Cortex of kidney (tissue), 1 donor: ENCODE results near the gene PCK1.

ENCODE experiments used
- DNase-seq: peaks from one replicate; lab custom pipeline; 2025; lab: John Stamatoyannopoulos, UW

The PCK1 gene

GRCh38 chr20:57561356-57562279, 708 bp downstream of the PCK1 start:
- no peak for DNase-seq

DNA sequence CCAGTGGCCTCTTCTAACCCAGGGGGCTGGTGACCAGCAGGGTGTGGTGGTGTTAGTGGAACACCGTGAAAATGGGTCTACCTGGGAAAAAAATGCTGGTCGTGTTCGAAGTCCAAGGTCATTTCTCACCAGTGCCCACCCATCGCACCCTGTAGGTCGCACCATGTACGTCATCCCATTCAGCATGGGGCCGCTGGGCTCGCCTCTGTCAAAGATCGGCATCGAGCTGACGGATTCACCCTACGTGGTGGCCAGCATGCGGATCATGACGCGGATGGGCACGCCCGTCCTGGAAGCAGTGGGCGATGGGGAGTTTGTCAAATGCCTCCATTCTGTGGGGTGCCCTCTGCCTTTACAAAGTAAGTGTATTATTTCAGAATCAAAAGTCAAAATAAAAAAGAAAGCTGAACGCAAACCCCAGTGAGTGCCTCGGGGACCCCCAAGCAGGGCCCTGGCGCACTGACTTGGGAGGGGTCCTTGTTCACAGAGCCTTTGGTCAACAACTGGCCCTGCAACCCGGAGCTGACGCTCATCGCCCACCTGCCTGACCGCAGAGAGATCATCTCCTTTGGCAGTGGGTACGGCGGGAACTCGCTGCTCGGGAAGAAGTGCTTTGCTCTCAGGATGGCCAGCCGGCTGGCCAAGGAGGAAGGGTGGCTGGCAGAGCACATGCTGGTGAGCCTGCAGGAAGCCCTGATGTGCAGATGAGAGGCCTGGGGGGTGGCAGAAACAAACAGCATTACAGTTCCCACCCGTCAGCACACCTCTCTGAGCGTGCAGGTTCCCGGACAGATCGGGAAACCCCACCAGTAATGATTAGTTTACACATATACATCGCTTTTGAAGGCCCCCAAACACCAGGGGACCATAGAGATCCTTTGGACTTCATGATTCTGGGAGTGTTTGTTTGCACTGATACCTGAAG, 1.9 kb downstream of the PCK1 start:
- DNase-seq, result no peak

- no peak for DNase-seq
Observed at GRCh38 chr20:57563522-57563921, 2.6 kb downstream of the PCK1 start.

DNA sequence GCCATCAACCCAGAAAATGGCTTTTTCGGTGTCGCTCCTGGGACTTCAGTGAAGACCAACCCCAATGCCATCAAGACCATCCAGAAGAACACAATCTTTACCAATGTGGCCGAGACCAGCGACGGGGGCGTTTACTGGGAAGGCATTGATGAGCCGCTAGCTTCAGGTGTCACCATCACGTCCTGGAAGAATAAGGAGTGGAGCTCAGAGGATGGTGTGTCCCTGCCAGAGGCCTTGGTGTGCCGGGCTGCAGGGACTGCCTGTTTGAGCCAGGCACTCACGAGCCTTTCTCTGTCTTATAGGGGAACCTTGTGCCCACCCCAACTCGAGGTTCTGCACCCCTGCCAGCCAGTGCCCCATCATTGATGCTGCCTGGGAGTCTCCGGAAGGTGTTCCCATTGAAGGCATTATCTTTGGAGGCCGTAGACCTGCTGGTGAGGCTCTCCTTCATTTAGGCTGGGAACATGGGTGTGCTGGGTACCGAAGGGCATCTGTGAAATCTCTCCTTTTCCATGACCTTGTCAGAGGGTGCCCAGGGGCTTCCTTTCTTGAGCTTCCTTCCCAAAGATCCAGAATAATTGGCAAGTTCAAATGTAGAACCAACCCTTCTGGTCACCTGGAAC, 3.4 kb downstream of the PCK1 start:
- DNase-seq, result no peak

DNA sequence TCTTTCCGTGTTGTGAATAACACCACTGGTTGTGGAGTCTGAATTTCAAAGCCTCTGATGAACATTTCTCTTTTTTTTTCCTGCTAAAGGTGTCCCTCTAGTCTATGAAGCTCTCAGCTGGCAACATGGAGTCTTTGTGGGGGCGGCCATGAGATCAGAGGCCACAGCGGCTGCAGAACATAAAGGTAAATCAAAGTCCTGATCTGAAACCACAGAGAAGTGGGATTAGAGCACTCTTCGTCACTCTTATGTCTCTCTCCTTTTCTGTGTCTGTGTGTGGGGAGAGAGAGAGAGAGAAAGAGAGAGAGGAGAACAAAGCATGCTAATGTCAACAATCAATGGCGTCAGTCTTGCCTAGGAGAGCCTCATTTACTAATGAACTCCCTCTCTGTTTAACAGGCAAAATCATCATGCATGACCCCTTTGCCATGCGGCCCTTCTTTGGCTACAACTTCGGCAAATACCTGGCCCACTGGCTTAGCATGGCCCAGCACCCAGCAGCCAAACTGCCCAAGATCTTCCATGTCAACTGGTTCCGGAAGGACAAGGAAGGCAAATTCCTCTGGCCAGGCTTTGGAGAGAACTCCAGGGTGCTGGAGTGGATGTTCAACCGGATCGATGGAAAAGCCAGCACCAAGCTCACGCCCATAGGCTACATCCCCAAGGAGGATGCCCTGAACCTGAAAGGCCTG, 4.2 kb downstream of the PCK1 start:
- no peak for DNase-seq

DNA sequence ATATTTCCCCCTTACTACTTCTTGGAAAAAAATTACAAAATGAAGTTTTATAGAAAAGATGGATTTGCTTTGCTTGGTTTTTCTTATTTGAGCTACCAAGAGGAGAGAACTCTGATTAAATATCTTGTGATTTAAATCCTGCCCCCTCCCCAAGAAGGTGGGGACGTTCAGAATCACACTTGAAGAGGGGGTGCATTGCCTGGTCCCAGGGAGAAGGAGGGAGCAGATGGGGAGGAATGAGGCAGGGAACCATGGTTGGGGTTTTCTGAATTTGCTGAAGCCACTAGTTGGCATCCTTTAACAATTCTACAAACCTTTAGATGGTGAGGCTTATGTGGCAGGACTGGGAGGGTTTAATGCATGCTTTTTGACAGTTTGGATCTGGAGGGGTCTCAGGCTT, 5.5 kb downstream of the PCK1 start:
- DNase-seq, result no peak

GRCh38 chr20:57566803-57567459, 6.0 kb downstream of the PCK1 start:
- no peak for DNase-seq

DNA sequence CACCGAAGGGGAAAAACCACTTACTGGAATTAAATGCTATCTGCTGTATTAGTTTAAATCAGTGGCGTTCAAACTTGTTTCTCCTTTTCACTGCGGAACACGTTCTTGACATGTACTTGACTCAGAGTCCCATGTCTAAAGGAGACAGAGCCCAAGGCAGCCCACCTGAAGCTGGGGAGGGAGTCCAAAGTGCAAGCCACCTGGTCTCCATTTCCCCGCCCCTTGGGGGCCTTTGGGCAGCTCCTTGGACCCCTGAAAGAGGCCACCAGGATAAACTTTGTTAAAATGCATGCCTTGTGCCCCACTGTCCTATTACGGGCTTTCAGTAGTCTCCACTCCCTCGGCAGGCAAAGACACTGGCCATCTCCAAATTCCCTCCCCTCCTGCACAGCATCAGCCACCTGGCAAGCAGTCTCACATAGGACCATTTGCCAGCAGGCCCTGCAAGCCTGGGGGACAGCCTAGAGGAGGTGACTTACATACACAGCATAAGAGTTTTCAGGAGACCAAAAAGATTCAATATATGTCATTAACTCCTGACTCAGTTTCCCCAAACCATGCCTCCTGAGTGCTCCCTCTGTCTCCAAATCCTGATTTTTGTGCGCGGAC, 6.7 kb downstream of the PCK1 start:
- DNase-seq, result no peak

DNA sequence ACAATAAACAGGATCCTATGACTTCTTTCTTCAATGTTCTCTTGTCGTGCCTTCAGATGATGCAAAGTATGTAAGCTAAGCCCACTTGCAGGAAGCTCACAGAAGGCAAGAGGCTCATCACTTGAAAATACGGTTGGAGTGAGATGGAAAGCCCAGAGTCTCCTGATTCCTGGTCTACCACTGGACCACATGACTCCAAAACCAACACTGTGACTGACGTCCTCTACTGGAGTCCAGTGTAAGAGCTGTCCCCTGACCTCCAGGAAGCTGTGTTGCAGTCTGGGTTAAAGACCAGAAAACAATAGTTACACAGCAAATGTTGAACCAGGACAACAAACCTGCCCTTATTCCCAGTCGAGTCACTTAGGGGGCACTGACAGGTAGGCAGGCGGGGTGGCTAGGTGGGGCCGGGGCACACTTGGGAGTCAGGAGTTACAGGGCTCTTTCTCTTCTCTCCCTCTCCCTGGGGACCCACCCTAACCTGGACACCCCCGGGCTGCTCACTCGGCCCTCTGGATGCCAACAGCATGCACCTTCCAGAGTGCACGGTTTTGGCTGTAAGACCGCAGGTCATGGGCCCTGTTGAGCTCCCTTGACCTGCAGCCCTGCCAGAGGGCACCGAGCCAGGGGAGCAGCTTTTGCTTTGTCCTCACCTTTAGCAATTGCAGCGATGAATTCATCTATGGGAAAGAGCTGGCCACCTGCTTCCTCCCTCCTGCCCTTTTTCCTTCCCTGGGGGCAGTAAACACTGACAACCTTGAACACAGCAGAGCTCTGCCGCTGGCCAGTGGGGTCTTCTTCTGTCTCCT, 7.4 kb downstream of the PCK1 start:
- no peak for DNase-seq

DNA sequence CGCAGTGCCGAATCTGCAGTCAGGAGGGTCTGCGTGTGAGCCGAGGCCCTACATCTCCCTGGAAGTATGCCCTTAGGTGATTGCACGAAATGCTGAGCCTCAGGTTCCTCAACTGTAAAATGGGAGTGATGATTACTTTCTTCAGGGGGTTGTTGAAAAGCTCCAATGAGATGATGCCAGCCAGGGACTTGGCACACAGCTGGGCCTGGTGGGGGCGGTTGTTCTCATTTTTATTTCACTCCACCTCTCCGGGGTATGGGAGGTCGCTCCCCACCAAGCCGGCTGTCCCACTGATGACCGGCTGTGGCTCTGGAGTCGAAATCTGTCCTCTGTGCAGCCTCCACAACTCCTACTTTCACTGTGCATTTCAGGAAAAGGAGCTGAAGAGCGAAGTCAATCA, 8.1 kb downstream of the PCK1 start:
- no peak for DNase-seq

DNA sequence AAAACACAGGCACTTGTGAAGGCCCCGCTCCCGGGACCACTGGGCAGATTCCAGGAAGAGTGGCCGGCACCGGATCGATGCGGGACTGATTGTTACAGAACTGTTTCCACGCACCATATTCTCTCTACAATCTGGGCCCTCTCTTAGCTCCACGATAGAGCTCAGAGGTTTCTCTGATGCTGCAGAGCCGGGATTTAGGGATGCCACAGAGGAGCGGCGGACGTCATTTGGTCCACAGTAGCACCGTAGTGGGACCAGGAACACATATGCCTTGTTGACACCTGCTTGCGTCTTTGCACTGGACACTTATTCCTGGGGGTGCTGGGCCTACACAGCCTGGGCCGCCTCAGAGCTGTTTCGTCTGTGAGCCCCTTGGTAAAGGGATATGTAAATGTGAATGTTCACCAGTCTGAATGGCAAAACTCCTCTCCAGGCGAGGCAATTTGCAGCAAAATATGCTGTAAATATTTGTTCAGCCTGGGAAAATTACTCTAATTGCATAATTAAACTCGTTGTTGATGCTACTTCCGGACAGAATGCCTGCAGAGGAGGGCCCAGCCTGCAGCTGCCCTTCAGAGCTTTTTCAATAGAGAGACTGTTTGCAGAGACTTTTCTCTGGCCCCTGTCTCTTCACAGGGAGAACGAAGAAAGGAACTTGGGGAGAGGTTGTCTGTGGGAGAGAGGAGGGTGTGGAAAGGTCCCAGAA, 9.4 kb downstream of the PCK1 start:
- DNase-seq, result no peak

- DNase-seq, result no peak
Observed at GRCh38 chr20:57570920-57571319, 10.0 kb downstream of the PCK1 start.

- no peak for DNase-seq
Observed at GRCh38 chr20:57571782-57572416, 11.0 kb downstream of the PCK1 start.

GRCh38 chr20:57573242-57573641, 12.3 kb downstream of the PCK1 start:
- no peak for DNase-seq

DNA sequence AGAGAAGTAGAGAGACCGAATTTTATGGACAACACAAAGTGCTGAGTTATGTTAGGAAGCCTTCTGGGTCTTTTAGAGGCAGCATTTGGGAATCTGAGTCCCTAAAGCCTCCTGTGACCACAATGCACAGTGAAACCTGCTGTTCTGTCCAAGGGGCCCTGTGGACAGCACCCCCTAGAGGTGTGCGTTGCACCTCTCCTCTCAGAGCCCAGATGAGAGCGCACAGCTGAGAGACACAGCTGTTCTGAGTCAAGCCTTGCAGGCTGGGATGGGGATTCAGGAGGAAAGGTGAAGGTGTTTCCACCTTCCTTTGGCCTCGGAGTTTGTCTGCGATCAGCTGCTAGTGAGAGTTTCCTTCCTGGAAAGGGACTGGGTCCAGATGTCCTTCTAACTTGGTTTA, 13.0 kb downstream of the PCK1 start:
- DNase-seq, result no peak

- DNase-seq, result no peak
Observed at GRCh38 chr20:57574954-57575353, 14.0 kb downstream of the PCK1 start.

DNA sequence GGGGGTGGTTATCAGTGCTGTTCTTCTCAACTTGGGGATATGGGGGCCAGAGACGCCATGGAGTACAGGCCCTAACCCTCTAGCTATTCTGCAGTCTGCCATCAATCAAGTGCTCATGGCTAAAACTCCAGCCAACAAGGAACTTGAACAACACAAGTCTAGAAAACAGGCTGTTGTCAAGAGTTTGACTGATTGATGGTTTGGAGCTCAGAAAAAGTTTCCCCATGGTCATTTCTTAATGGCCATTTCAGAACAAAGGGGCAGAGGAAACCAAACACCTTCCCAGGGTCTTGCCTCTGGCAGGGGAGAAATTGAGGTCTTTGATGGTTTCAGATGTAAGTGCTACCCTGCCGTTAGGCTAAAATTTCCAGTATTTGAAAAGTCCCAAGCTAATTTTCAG, 15.1 kb downstream of the PCK1 start:
- DNase-seq, result no peak

GRCh38 chr20:57576617-57577550, 16.0 kb downstream of the PCK1 start:
- no peak for DNase-seq
